GM19455 (cell line): ENCODE measurements around the gene RNF175.

ENCODE experiments used
- ATAC-seq: cut with Tn5 transposase; IDR thresholded peaks from one replicate; pipeline ENCODE4 v1.9.1; 2021; ENCODE audit not compliant: unreplicated experiment

RNF175 gene

DNA sequence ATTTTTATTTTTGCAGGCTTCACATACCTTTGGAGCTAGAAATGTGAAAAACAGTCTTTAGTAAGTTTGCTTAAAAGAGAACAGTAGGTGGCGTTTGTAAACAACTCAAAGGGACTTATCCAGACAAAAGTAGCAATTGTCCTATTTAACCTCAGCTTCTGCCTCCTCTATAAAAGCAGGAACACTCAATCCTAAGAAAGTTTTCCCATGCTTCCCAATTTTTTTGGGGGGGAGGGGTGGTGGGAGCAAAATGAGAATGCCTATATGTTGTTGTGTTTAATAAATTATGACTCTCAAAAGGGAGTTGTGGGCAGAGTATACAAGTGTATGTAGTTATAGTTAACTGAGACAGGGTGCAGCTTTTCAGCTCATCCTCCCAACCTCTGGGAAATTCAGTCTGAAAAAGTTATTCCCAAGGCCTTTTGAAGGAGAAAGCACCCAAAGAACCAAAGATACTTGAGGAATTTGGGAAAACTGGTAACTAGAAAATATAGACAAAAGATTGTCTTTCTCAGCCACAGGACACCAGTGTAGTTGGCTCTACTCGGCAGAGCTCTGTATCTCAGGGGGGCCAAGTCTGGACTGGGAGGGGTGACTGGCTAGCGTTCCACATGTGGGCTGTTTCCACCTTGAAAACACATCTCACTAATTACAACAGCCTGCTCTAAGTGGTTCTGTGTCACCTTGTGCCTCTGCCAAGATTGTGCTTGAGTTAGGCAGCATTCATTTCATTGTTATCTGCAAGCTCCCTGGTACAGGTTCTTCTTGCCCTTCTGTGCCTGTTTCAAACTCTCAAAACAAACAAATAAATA lies 26.3 kb upstream of the RNF175 start:
- ATAC-seq, result no peak

DNA sequence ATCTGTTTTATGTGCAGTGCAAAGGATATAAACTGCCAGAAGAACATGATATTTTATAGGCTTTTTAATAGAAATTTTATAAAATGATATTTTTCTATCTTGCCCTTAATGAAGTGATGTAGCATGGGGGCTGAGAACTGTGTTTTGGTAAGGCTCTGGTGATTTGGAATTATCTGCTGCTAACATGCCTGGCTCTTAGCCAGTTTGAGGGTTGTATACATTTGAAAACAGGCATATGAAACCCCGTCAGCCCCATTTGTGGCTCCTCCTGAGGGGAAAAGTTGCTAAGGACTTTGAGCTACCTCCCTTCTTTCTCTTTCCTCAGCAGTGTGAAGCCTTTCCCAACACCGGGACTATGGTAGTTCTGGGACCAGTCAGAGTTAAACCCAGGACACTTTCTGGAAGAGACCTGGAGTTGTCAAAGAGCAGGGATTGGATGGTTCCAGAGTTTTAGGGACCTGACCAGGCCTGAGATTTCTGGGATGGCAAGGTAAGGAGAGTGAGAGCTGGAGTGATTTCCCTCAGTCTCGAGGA lies 24.4 kb upstream of the RNF175 start:
- ATAC-seq, result no peak

DNA sequence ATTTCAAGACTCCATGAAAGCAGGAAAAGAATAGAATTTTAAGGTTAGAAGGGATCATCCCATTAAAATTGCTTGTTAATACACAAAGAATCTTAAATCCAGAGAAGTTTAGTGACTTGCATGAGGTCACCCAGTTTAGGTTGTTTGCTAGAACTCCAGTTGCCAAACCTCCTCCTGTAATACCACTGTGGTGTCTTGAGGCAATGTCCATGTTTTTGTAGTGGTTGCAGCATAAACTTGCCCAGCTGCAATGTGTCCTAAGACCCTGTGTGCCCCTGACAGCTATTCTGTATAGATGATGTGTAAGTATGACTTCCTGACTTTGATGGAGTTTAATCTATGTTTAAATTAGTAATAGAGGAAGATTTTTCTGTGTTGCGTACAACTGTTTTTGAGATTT lies 22.8 kb upstream of the RNF175 start:
- ATAC-seq, result no peak

DNA sequence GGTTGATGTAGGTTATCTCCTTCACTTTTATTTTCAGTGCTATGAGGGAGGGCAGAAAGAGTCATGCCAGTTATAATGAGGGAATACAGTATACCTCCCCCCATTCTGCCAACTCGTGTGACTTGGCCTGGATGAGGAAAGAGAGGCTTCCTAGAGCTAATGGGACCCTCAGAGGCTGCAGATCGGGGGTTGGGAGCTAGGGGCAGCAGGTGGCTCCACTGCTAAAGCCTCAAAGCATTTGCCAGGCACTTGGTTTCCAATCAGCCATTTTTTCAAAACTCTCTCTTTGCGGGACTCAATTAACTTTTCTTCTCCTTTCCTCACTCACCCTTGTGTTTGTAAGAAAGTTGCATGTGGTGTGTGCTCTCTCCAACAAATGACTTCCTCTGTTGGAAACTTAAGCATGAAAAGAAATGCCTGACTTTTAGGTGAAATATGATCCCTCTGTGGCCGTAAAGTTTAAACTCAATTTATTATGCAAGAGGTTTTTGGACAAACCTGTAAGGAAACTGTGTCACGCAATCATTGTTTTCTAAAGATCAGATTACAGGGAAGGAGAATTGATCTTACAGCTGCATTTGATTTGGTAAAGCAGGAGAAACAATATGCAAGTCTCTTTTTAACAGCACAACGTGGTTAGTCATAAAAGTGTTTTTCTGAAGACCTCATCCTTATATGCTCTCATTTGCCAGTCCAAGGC lies 22.0 kb upstream of the RNF175 start:
- no peak for ATAC-seq

DNA sequence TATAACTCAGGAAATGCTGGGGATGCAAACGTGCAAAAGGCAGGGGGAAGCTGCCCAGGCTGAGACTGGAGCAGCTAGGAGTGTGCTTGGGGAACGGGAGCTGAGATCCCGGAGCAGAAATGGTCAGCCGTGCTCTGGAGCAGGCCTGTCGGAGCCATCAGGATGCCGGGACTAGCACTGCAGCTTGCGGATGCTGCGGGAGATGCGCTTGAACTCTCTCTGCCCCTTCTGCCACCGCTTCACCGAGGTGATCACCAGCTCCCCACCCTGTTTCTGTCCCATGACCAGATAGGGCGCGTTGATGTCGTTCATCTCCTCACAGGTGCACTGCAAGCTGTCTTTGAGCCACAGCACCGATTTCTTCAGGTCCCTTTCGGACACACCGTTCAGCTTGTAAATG lies 21.5 kb upstream of the RNF175 start:
- no peak for ATAC-seq

DNA sequence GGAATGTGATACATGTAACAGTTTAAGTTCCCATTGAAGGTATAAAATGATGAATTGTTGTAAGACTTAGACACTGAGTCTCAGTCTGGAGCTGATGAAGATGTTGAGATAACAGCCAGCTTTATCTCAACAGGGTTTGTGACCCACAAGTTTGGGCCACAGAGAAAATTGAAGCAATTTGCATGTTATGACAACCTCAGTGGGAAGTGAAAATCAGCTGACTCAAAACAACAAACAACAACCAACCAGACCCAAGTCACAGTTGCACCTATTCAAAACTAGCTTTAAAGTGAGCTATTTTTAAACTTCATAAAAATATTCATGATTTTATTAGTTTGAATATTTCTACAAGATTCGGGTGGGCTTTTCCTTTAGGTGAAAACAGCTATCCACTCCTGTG lies 21.1 kb upstream of the RNF175 start:
- ATAC-seq, result peak; percentile 75

DNA sequence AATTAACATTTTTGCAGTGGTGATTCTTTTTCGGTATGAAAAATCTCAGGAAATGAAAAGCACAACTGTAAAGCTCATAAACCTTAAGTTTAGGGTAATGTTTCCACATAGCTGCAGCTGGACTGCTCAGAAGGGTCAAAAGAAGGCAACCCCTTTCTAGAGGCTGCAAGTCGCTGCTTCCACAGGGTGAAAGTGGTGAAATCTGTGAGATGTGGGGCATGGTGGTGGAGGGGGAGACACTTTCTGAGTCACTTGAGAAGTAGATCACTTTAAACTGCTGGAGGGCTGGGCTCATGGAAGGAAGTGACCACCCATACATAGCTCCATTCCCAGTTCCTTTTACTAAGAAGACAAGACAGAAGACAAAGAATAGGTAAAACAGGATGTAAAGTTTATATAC lies 20.4 kb upstream of the RNF175 start:
- ATAC-seq, result no peak

DNA sequence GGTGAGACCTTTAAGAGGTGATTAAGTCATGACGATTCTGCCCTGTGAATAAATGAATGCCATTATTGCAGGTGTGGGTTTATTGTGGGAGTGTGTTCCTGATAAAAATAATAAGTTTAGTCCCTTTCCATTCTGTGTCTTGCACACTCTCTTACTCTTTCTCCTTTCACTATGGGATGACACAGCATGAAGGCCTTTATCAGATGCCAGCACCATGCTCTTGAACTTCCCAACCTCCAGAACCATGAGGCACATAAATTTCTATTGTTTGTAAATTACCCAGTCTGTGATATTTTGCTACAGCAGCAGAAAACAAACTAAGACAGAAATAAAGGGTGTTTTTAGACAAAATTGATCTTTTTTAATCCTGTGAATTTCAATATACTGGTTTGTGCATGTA lies 18.6 kb upstream of the RNF175 start:
- ATAC-seq, result no peak

DNA sequence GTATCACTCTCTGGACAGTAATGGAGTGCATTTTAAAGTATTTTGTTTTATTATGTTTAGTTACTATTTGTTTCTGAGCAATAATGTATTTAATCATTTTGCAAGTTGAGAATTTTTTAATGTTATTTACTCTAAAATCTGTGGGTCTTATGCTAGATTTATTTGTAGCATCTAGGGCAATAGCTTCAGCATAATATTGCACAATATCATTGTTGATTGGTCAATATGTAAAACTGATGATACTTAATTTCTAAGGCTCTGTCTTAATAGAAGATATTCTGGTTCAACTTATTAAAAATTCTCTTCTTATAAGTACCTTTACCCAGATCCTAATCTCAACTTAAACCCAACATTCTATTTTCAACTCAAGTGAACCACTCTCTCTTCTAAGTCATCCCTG lies 17.6 kb upstream of the RNF175 start:
- ATAC-seq, result no peak

DNA sequence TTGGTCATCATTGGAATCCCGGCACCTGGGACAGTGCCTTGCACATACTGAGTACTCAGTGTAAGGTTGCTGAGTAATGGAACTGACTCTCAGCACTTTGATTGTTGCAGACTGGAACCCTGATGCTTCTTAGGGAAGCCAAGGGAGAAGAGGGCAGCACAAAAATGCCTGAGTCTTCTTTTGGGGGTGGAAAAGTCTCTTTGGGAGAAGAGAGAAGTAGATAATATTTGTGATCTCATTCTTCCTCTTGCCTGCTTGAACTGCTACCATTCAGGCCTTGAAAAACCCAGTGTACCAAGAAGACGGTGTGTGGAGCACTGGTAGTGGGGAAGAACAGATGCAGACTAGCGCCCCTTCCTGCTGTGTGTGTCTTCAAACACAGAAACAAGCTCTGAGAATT lies 16.8 kb upstream of the RNF175 start:
- ATAC-seq, result no peak

DNA sequence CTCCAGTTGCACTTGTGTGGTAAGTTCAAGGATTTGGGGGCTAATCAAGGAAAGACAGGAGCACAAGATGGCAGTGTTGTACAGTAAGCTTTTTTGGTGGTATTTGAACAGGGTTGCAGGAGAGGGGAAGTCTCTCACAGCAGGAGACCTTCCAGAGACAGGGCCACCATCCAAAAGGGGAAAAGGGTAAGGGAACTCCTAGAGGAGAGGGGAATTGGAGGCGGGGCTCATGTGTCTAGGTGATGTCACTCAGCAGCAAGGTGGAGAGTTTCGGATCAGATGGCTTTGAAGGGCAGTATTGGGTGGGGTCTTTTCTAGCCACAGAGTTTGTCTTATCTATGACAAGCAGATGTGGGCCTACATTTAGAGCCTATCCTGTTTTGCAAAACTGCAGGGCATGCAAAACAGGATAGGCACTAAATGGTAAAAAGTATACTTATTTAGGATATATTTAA lies 13.4 kb upstream of the RNF175 start:
- no peak for ATAC-seq

DNA sequence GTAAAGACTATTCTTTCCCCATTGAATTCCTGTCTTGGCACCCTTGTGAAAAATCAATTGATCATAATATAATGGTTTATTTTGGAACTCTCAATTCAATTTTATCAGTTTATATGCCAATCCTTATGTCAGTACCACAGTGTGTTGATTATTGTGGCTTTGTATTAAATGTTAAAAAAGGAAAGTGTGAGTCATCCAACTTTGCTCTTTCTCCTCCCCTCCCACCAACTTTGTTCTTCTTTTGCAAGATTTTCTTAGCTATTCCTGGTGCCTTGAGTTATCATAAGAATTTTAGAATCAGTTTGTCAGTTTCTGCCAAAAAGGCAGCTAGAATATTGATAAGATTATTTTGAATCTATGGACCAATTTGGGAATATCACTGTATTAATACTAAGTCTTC lies 11.2 kb upstream of the RNF175 start:
- ATAC-seq, result no peak

DNA sequence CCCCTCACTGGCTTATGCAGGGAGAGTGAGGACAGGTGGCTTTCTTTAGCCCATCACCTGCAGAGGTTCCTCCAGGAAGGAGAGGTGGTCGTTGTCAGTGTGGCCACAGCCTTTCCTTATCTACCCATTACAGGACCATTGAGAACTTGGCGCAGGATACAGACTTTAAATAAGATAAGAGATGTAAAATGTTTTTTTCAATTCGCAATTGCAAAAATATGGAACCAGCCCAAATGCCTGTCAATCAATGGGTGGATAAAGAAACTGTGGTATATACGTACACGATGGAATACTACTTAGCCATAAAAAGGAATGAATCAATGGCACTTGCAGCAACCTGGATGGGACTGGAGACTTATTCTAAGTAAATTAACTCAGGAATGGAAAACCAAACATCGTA lies 6.9 kb upstream of the RNF175 start:
- ATAC-seq, result no peak

DNA sequence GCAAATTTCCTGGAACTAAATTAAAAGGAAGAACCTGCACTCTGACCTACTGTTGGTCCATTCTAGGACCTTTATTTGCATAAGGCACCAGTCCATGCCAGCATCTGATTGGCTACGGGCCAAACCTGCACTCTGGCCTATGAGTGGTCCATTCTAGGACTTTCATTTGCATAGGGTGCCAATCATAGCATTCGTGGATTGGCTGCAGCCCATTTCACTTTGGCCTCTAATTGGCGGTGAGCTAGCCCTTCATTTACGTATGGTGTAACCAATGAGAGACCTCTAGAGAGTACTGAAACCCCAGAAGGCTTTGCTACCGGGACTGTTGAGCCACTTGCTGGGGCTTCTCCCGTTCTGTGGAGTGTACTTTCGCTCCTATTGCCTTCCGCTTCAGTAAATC lies 6.1 kb upstream of the RNF175 start:
- ATAC-seq, result no peak

DNA sequence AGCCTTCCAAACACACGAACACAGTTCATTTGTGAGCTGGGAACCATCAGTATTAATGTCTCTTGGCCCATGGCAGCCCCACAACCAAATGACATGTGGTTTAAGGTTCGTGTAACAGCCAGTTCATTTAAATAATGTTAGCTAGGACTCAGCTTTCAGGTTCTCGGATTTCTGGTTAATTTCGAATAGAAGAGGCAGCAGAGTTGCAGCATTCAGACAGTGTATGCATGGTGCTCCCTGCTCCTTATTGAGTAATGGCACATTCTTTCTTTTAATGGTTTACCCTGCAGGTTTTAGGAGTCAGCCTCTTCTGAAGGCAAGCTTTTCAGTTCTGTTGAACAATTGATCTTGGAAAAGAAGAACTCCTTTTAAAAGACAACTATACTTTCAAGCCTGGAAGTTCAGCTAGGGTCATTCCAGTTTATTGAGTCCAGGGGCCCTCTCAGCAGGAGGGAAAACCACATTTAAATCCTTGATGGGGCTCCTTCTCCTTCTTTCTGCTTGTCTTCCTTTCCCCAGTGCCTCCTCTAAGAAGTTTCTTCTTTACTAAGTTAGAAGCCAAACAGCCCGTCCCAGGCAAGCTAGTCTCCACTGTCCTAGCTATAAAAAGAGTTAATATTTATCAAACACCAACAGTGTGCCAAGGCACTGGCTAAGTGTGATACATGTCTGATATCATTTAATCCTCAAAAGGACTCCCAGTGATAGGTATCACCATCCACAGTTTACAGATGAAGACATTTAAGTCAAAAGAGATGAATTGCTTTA lies 5.0 kb upstream of the RNF175 start:
- no peak for ATAC-seq

DNA sequence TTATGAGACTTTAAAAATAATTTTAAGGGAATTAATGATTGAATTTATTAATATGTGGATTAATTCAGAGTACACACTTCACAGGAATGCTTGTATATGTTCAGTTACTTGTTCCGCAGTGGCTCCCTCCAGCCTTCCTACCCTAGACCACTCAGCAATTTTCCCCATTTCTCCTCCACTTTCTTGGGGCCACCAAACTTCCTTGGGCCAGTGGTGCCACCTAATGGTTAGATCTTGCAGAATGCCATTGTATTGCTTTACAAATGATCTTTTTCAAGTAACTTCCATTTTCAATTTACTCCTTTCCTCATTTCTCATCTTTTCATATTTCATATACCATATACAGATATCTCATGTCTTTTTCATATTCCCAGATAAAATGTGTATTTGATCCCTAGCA lies 3.6 kb upstream of the RNF175 start:
- ATAC-seq, result no peak

DNA sequence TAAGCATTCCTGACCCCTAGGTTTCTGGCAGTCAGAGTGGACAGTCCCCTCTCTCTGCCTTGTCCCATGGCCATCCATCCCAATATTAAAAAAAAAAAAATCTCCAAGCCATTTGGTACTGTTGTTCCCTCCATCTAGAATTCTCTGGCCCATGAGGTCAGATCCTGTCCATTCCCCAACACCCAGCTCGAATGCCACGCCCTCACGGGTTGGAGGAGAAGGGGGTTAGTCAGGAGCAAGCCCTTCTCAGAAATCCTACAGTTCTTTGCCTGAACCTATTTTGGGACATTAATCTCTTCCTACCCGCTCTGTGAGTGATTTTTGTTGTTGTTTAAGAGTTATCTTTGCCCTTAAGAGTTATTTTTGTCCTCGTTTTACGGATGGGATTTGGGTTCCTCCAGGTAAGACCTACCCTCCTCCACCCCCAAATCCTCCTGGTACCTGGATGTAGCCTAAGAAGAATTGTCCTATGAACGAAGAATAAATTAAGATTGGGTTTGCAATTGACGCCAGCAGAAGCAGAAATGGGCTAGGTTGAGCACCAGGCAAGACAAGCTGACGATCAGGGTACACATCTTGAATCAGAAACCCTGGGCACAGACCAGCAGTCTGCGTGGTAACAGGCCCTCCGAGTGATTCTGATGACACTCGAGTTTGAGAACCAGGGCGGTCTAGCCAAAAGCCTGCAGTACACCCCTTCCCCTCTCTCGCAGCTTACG lies 977 bp downstream of the RNF175 start:
- ATAC-seq, result no peak

DNA sequence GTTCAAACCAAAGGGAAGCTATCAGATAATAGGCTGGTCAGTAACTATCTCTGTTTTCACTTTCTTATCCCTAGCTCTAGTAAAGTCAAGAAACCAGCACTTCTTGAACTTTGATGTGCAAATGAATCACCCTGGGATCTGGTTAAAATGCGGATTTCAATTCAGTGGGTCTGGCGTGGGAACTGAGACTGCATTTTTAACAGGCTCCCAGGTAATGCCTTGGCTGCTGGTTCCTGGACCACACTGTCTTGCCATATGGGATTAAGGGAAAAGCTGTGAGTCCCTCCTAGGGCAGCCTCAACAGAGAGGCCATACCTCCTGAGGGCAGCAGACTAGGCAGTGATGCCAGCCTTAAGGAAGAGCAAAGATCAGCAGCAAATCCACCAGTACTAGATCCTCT lies 1.7 kb downstream of the RNF175 start:
- no peak for ATAC-seq

DNA sequence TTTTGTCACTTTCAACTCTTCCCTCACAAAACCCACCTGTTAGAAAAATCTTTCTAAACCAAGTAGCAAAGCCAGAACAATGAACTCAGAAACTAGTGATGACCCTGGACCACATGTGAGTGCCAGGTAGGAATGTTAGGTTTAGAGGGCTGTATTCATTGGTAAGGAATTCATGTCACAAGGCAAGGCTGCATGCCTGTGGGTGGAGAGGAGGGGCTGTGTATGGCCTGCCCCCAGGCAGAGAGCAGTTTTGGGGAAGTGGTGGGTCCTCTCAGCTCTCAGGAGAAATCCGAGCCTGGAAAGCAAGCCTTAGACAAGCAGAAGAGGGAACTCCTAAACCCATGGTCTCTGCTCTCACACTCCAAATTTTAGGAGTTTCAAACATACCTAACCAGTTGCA lies 2.4 kb downstream of the RNF175 start:
- ATAC-seq, result no peak

DNA sequence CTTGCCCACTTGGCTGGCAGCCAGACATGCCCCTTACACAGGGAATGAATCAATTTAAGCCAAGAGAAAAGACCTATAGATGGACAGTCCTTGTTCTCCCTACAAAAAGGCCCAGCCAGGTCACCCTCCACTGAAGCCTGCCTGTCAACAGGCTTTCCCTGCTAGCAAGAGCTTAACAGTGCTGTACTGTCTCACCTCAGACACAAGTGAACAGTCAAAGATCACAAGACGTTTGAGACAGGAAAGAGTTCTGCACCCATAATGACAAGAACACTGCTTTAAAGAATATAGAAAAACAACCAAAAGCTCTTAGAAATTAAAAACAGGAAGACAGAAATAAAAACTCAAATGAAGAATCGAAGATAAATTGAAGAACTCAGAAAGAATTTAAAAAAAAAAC lies 4.6 kb downstream of the RNF175 start:
- ATAC-seq, result no peak

DNA sequence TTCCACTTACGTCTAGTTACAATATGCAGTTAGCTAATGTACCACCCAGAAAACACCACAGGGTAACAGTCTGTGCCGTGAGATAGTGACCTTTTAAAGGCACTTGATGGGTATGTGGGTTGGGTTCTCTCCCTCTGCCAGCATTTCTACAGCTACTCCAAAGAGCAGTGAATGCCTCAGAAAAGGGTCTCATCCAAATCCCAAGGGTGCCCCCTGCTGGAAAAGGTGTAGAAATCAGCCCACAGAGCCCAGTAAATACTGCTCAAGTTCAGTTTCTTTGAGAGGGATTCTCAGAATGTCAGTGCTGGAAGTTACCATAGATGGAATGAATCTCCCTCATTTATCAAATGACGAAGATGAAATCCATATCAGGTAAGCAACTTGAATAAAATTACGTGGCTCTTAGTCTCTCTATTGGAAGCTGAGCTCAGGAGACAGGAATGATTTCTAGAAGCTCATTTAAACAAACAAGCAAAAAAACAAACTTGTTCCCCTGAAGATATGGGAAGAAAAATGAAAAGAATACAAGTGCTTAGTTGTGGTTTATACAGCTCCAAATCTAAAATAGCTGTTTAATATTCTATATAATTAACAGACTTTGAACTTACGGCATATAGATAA lies 9.5 kb downstream of the RNF175 start:
- no peak for ATAC-seq
